SIG-M5 treated with dmso at 0.1 percent for 504 hours (cell line): ENCODE data around the gene SLC4A4.

ENCODE experiments used
- DNase-seq: peaks from one replicate; lab custom pipeline; 2025; ENCODE audit not compliant: unreplicated experiment; lab: John Stamatoyannopoulos, UW

SLC4A4 gene

GRCh38 chr4:71338846-71339593 is at the start of gene SLC4A4:
Gene SLC4A4, plus strand, starts transcription at chr4:71339020.
- DNase-seq, result no peak

GRCh38 chr4:71290074-71290473 is 48.7 kb upstream of the SLC4A4 start:
- no peak for DNase-seq

- DNase-seq, result no peak
These were observed 48.3 kb upstream of the SLC4A4 start for GRCh38 chr4:71290476-71290875.

GRCh38 chr4:71292228-71292627 is 46.6 kb upstream of the SLC4A4 start:
- DNase-seq, result no peak

- DNase-seq, result no peak
These were observed 45.1 kb upstream of the SLC4A4 start for GRCh38 chr4:71293705-71294104.

- DNase-seq, result no peak
These were observed 44.5 kb upstream of the SLC4A4 start for GRCh38 chr4:71294301-71294700.

- no peak for DNase-seq
These were observed 41.9 kb upstream of the SLC4A4 start for GRCh38 chr4:71296945-71297344.

- DNase-seq, result no peak
These were observed 38.5 kb upstream of the SLC4A4 start for GRCh38 chr4:71300362-71300761.

- no peak for DNase-seq
These were observed 37.9 kb upstream of the SLC4A4 start for GRCh38 chr4:71300964-71301363.

GRCh38 chr4:71303287-71303686 is 35.5 kb upstream of the SLC4A4 start:
- no peak for DNase-seq

- DNase-seq, result no peak
These were observed 35.0 kb upstream of the SLC4A4 start for GRCh38 chr4:71303850-71304249.

GRCh38 chr4:71304289-71304850 is 34.5 kb upstream of the SLC4A4 start:
- DNase-seq, result no peak

- DNase-seq, result no peak
These were observed 31.1 kb upstream of the SLC4A4 start for GRCh38 chr4:71307729-71308128.

- no peak for DNase-seq
These were observed 16.4 kb upstream of the SLC4A4 start for GRCh38 chr4:71322425-71322824.

- no peak for DNase-seq
These were observed 5.5 kb upstream of the SLC4A4 start for GRCh38 chr4:71333368-71333767.

GRCh38 chr4:71333960-71334359 is 4.9 kb upstream of the SLC4A4 start:
- DNase-seq, result no peak

GRCh38 chr4:71334465-71334882 is 4.3 kb upstream of the SLC4A4 start:
- DNase-seq, result no peak

GRCh38 chr4:71343670-71344466 is 5.0 kb downstream of the SLC4A4 start:
- no peak for DNase-seq

- DNase-seq, result no peak
These were observed 7.9 kb downstream of the SLC4A4 start for GRCh38 chr4:71346710-71347109.

GRCh38 chr4:71348586-71348985 is 9.8 kb downstream of the SLC4A4 start:
- DNase-seq, result no peak

- no peak for DNase-seq
These were observed 16.2 kb downstream of the SLC4A4 start for GRCh38 chr4:71355045-71355444.

- no peak for DNase-seq
These were observed 17.2 kb downstream of the SLC4A4 start for GRCh38 chr4:71355971-71356370.
